Measurements from ENCODE around the gene SUPT3H. TPM values are rescaled to one million over a fixed set of nuclear protein-coding genes. Genes with fewer than 3 reads are reported as not detected.

The SUPT3H gene
- polyA plus RNA-seq, 1 donor (not counting 4 experiments of a cell fraction or from before 2014, with no cell fraction given), result 7.6 TPM

GRCh38 chr6:44925100-44925739, 452.5 kb downstream of the SUPT3H start:
- no peak for DNase-seq (ENCODE audit: low read depth, low spot score)
- no peak overlapping the region for H3K4me3 ChIP-seq (ENCODE audit: control insufficient read depth in 2 of 3, extremely low read depth in 1 of 3, insufficient read depth in 2 of 3, low read depth in 1 of 3, low read length in 3 of 3)
- H3K4me1 ChIP-seq (ENCODE audit: control insufficient read depth, extremely low read depth, insufficient read depth, low read length), result no peaks in the 10 kb centered on the region
- no peak overlapping the region for H3K4me2 ChIP-seq (ENCODE audit: control insufficient read depth, extremely low read depth, insufficient read depth, low read depth, low read length)
- TF ChIP-seq EZH2 (IDR thresholded peaks at IDR 0.05; ENCODE audit: low read length), result no peak
- TF ChIP-seq, protein P1, sequence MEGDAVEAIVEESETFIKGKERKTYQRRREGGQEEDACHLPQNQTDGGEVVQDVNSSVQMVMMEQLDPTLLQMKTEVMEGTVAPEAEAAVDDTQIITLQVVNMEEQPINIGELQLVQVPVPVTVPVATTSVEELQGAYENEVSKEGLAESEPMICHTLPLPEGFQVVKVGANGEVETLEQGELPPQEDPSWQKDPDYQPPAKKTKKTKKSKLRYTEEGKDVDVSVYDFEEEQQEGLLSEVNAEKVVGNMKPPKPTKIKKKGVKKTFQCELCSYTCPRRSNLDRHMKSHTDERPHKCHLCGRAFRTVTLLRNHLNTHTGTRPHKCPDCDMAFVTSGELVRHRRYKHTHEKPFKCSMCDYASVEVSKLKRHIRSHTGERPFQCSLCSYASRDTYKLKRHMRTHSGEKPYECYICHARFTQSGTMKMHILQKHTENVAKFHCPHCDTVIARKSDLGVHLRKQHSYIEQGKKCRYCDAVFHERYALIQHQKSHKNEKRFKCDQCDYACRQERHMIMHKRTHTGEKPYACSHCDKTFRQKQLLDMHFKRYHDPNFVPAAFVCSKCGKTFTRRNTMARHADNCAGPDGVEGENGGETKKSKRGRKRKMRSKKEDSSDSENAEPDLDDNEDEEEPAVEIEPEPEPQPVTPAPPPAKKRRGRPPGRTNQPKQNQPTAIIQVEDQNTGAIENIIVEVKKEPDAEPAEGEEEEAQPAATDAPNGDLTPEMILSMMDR (optimal IDR thresholded peaks at IDR 0.05 in 1 of 3, IDR thresholded peaks at IDR 0.05 in 1 of 3, conservative IDR thresholded peaks at IDR 0.05 in 1 of 3; ENCODE audit: extremely low read depth in 1 of 3, insufficient read depth in 2 of 3, low read length in 3 of 3), result no peak
- no peaks in the 10 kb centered on the region for H3K27me3 ChIP-seq (ENCODE audit: control insufficient read depth, extremely low read depth, insufficient read depth, low read length)
- H3K9me3 ChIP-seq (ENCODE audit: control insufficient read depth, low read depth, low read length), result no peaks in the 10 kb centered on the region
- no peaks in the 10 kb centered on the region for H3K79me2 ChIP-seq (ENCODE audit: control insufficient read depth, insufficient read depth, low read length)
- no peak overlapping the region for H3K9ac ChIP-seq (ENCODE audit: control insufficient read depth, extremely low read depth, insufficient read depth, low read length)
- no peaks in the 10 kb centered on the region for H3K9me1 ChIP-seq (ENCODE audit: control insufficient read depth, extremely low read depth, insufficient read depth, low read length)
- no peaks in the 10 kb centered on the region for H3K36me3 ChIP-seq (ENCODE audit: control insufficient read depth in 2 of 2, extremely low read depth in 1 of 2, insufficient read depth in 2 of 2, low read length in 2 of 2)
- dilution Hi-C loops (cut with MboI; ENCODE audit: extremely low pct_ligation_motif_present, low sequenced_read_pairs), result no loop called here
- no peak overlapping the region for H3K27ac ChIP-seq (ENCODE audit: control insufficient read depth, insufficient read depth, low read length)
- peak; percentile 9 for FAIRE-seq
- no peaks in the 10 kb centered on the region for H4K20me1 ChIP-seq (ENCODE audit: control insufficient read depth, extremely low read depth, insufficient read depth, low read length)
- H2AFZ ChIP-seq (ENCODE audit: control insufficient read depth, low read length), result no peak overlapping the region

DNA sequence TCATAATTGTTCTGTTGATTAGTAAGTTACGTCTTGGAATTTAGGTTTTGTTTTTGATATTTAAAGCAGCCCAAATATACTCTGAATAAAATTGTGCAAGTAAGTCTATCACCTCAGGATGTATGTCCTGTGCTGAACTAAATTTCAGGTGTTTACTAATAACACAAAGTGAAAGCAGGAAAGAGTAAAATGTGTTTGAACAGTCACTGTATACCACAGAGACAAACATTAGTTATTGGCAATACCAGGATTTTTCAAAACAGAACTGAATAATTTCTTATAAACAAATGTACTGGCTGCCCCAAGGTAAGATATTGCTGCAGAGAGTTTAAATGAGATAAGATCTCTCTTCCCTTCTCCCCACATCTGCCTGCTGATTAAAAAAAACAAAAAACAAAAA, 454.3 kb downstream of the SUPT3H start:
- Histone ChIP-seq H3K4me2 (ENCODE audit: control insufficient read depth, extremely low read depth, insufficient read depth, low read depth, low read length) (no peak overlapping the region), H3K4me1 (ENCODE audit: control insufficient read depth, extremely low read depth, insufficient read depth, low read length) (no peaks in the 10 kb centered on the region), H2AFZ (ENCODE audit: control insufficient read depth, low read length) (no peak overlapping the region), H3K4me3 (ENCODE audit: control insufficient read depth in 2 of 3, extremely low read depth in 1 of 3, insufficient read depth in 2 of 3, low read depth in 1 of 3, low read length in 3 of 3) (no peak overlapping the region), H3K9ac (ENCODE audit: control insufficient read depth, extremely low read depth, insufficient read depth, low read length) (no peak overlapping the region), H4K20me1 (ENCODE audit: control insufficient read depth, extremely low read depth, insufficient read depth, low read length) (no peaks in the 10 kb centered on the region), H3K27me3 (ENCODE audit: control insufficient read depth, extremely low read depth, insufficient read depth, low read length) (no peaks in the 10 kb centered on the region), H3K36me3 (ENCODE audit: control insufficient read depth in 2 of 2, extremely low read depth in 1 of 2, insufficient read depth in 2 of 2, low read length in 2 of 2) (no peaks in the 10 kb centered on the region), H3K27ac (ENCODE audit: control insufficient read depth, insufficient read depth, low read length) (no peak overlapping the region), H3K79me2 (ENCODE audit: control insufficient read depth, insufficient read depth, low read length) (no peaks in the 10 kb centered on the region), H3K9me1 (ENCODE audit: control insufficient read depth, extremely low read depth, insufficient read depth, low read length) (no peaks in the 10 kb centered on the region), H3K9me3 (ENCODE audit: control insufficient read depth, low read depth, low read length) (no peaks in the 10 kb centered on the region)
- TF ChIP-seq, protein P1 (optimal IDR thresholded peaks at IDR 0.05 in 1 of 3, IDR thresholded peaks at IDR 0.05 in 1 of 3, conservative IDR thresholded peaks at IDR 0.05 in 1 of 3; ENCODE audit: extremely low read depth in 1 of 3, insufficient read depth in 2 of 3, low read length in 3 of 3), result no peak
- no peak for TF ChIP-seq EZH2 (IDR thresholded peaks at IDR 0.05; ENCODE audit: low read length)
- dilution Hi-C loops (cut with MboI; ENCODE audit: extremely low pct_ligation_motif_present, low sequenced_read_pairs), result no loop called here
- FAIRE-seq, result no peak
- no peak for DNase-seq (ENCODE audit: low read depth, low spot score)
